Measurements from ENCODE around the gene GRAP2. TPM values are rescaled to one million over a fixed set of nuclear protein-coding genes. Genes with fewer than 3 reads are reported as not detected.

Gene GRAP2
- total RNA-seq, 1 experiment from 2014 or later: 0.12 TPM

- H3K4me3 Mint-ChIP-seq (ENCODE audit: unreplicated experiment): no peak overlapping the region
Measured at GRCh38 chr22:39943953-39944872, 43.3 kb downstream of the GRAP2 start.

DNA sequence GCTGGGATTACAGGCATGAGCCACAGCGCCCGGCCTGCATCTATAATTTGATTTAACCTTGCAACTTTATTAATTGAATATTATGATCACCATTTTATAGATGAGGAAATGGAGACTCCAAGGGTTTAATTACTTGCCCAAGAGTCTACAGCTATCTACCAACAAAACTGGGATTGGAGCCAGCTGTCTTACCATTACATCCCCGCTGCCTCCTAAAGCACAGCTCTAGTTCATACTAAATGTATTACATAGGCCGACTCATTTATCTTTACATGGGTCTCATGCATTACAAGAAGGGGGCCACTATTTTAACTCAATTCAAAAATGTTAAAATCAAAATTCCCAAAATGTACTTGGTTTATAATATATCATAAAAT, 45.2 kb downstream of the GRAP2 start:
- Mint-ChIP-seq H3K4me1 (ENCODE audit: insufficient read depth, unreplicated experiment) (no peaks in the 10 kb centered on the region), H3K36me3 (ENCODE audit: insufficient read depth, unreplicated experiment) (no peaks in the 10 kb centered on the region), H3K27me3 (ENCODE audit: insufficient read depth, unreplicated experiment) (no peaks in the 10 kb centered on the region), H3K27ac (ENCODE audit: low read depth, unreplicated experiment) (no peak overlapping the region), H3K4me3 (ENCODE audit: unreplicated experiment) (no peak overlapping the region), H3K9me3 (ENCODE audit: unreplicated experiment) (no peaks in the 10 kb centered on the region)
- CTCF ChIA-PET: interaction anchor here (0.6 to 0.8 kb wide), 3 partner anchors 8 to 79 kb away, joined by 3 read pairs; no protein-coding TSS in a partner anchor
- POLR2A ChIA-PET: interaction anchor here (1.3 kb wide), 1 partner anchor 21 kb away, joined by 4 read pairs; no protein-coding TSS in a partner anchor
- BruUV-seq (replicated peaks): no TSS peak
- DNase-seq (ENCODE audit: unreplicated experiment): no peak
- TF ChIP-seq CTCF (IDR thresholded peaks at IDR 0.05; ENCODE audit: unreplicated experiment): no peak
- intact Hi-C loops (cut with micrococcal nuclease): no loop called here

More at GRCh38 chr22:39943953-39944872, 43.3 kb downstream of the GRAP2 start:
- DNase-seq (ENCODE audit: unreplicated experiment): no peak
- intact Hi-C loops (cut with micrococcal nuclease): loop anchor here (5.0 kb wide), 1 partner anchor 402 kb away; no protein-coding TSS in a partner anchor
- Mint-ChIP-seq H3K27ac (ENCODE audit: low read depth, unreplicated experiment) (no peak overlapping the region), H3K9me3 (ENCODE audit: unreplicated experiment) (no peaks in the 10 kb centered on the region), H3K27me3 (ENCODE audit: insufficient read depth, unreplicated experiment) (no peaks in the 10 kb centered on the region), H3K36me3 (ENCODE audit: insufficient read depth, unreplicated experiment) (no peaks in the 10 kb centered on the region), H3K4me1 (ENCODE audit: insufficient read depth, unreplicated experiment) (no peaks in the 10 kb centered on the region)
- ChIA-PET CTCF (no interaction called here), POLR2A (interaction anchor here (0.7 kb wide), 1 partner anchor 86 kb away, joined by 4 read pairs; no protein-coding TSS in a partner anchor)
- BruUV-seq (replicated peaks): no TSS peak
- TF ChIP-seq CTCF (IDR thresholded peaks at IDR 0.05; ENCODE audit: unreplicated experiment): no peak

DNA sequence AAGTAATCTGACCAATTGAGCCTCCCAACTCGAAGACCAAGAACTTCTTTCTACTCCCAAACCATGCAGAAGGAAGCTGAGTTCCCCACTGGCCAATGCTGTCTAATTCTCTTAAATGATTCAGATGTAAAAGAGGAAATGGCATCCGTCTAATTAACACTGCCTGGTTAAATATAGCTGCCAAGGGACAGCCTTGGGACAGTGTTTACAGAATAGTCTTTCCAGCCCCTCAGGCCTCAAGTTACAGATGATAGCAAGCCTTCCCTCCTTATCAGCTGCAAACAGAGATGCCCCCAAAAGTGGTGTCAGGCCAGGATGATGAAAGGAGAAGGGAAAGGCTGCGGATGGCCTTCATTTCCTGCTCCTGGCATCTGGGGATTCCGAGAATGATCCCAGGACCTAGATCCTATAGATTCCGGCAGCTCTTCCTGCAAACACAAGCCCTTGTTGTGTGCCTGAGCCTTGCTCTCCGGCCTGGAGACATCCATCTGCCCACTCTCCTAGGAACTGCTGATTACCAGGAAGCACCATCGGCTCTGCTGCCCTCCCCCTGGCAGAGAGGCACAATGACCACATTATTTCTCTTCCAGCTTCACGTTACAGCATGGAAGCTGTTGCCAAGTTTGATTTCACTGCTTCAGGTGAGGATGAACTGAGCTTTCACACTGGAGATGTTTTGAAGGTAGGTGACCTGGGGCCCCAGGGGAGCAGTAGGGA, 45.8 kb downstream of the GRAP2 start:
- Mint-ChIP-seq H3K27ac (ENCODE audit: low read depth, unreplicated experiment) (no peak overlapping the region), H3K36me3 (ENCODE audit: insufficient read depth, unreplicated experiment) (no peaks in the 10 kb centered on the region), H3K27me3 (ENCODE audit: insufficient read depth, unreplicated experiment) (no peaks in the 10 kb centered on the region), H3K9me3 (ENCODE audit: unreplicated experiment) (no peaks in the 10 kb centered on the region), H3K4me1 (ENCODE audit: insufficient read depth, unreplicated experiment) (no peaks in the 10 kb centered on the region), H3K4me3 (ENCODE audit: unreplicated experiment) (no peak overlapping the region)
- no TSS peak for BruUV-seq (replicated peaks)
- no peak for DNase-seq (ENCODE audit: unreplicated experiment)
- intact Hi-C loops (cut with micrococcal nuclease): no loop called here
- ChIA-PET CTCF (interaction anchor here (0.7 to 0.8 kb wide), 2 partner anchors 31 to 79 kb away, joined by 3 read pairs; no protein-coding TSS in a partner anchor), POLR2A (interaction anchor here (1.3 kb wide), 1 partner anchor 21 kb away, joined by 4 read pairs; no protein-coding TSS in a partner anchor)
- TF ChIP-seq CTCF (IDR thresholded peaks at IDR 0.05; ENCODE audit: unreplicated experiment): no peak
